Stimulated activated CD8-positive, alpha-beta memory T cell treated with anti-CD3 and anti-CD28 coated beads, Interleukin-7, amount 100 ng/mL, for 24 hours (primary cell): ENCODE measurements around the gene TMEM72.
A peak's percentile ranks its signal among the peaks of the same experiment; 100 is the strongest.

Experiments used
- DNase-seq: peaks from one replicate; pipeline ENCODE4 v3.0.0-alpha.2; 2020; ENCODE audit warnings: low read depth

TMEM72 gene

GRCh38 chr10:44968091-44968490 lies 57.0 kb downstream of the TMEM72 start:
- DNase-seq, result no peak

DNA sequence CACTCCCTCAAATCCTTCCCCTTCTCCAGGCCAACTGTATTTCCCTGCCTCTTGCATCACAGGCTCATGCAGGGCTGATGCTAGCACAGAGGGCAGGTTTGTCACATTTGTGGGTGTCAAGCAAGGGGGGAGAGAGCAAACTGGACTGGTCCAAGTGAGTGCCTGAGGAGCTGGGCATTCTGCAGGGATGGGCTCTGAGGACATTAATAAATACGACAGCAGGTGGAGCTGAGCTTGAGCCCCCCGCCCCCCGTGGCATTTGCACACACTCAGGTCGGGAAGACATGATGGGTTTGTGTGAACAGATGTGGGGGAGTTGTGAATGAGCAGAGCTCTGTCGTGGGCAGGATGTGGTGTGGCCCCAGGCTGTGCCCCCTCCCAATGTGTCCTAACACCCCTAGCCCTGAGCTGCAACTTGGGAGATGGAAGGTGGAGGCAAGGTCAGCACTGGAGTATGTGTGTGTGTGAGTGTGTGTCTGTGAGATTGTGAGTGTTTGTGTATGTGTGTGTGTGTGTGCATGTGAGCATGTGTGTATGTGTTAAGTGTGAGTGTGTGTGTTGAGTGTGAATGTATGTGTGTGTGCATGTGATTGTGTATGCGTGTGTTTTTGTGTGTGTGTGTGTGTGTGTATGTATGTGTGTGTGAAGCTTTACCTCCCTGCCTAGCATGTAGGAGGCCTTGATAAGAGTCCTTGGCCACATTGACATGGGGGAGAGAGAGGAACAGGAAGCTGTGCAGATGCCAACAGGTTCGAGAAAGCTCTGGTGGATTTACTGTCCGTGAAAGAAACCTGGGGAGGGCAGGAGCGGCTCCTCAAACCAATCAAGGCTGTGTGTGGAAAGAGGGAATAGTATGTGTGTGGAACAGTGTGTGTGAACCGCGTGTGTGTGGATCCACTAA lies 57.6 kb downstream of the TMEM72 start:
- no peak for DNase-seq

DNA sequence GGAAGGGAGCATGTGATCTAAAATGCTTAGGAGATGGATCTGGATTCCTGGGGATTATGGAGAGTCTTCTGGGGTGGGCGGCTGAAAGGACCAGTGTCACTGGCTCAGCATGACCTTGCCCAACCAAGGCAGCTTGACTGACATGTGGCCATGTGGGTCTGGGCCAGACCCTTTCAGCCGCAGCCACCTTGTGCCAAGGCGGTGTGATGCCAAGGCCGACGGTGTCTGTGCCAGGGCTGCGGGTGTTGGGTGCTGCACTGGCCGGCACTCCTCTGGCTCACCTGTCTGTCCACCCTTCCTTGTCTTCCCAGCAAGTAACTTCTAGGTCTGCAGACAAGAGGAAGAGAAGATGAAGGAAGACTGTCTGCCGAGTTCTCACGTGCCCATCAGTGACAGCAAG lies 58.7 kb downstream of the TMEM72 start:
- no peak for DNase-seq

DNA sequence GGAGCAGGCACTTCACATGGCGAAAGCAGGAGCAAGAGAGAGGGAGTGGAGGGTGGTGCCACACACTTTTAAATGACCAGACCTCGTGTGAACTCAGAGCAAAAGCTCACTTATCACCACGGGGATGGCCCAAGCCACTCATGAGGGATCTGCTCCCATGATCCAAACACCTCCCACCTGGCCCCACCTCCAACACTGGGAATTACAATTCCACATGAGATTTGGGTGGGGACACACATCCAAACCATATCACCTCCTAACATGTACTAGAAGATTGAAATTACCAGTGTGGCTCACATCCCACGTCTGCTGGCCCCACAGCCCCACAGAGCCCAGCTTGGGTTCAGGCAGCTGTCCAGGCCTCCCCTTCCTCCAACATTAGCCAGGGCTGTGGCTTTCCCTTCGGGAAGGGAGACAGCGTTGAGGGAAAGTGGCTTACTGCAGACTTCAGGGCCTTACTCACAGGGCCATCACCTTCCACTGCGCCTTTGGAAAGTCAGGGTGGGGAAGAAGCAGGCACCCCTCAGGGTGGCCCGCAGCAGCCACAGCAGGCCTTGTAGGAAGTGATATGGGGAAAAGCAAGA lies 59.8 kb downstream of the TMEM72 start:
- DNase-seq, result no peak

- no peak for DNase-seq
Observed at GRCh38 chr10:44971434-44971833, 60.3 kb downstream of the TMEM72 start.

DNA sequence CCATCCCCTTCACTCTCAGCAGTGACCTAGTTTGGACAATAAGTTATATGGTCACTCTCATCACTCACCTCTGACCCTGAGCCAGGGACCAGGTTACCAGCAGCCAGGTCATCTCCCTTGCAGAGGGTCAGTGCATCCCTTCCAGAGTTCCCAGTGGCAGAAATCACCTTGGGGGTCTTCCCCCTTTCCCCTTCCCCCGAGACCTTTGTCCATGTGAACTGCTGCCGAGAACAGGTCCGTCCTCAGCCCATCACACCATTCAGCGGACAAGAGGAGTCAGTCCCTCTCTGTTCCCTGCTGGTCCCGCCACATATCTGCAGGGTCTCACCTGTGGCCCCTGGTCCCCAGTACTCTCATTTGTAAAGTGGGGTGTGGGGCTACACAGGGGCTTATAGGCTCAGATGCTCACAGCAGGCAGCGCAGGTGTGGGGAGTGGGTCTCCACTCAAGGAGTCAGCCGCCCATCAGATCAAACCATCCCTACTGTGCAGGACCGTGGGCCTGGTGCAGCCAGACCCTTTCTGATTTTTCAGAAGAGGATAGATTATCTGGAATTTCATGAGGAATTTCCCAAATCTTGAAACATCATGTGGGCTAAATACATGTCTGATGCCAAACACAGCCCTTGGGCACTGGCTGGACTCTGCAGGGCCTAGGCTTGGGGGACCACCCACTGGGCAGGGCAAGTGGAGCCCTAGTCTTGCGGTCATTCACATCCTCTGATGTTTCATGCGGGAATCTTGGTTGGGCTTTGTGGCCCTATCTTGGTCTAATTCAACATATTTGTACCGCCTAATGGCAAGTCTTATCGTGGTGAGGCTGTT lies 61.0 kb downstream of the TMEM72 start:
- no peak for DNase-seq

GRCh38 chr10:44972874-44973306 lies 61.8 kb downstream of the TMEM72 start:
- DNase-seq, result no peak

GRCh38 chr10:44973323-44974081 lies 62.4 kb downstream of the TMEM72 start:
- no peak for DNase-seq

DNA sequence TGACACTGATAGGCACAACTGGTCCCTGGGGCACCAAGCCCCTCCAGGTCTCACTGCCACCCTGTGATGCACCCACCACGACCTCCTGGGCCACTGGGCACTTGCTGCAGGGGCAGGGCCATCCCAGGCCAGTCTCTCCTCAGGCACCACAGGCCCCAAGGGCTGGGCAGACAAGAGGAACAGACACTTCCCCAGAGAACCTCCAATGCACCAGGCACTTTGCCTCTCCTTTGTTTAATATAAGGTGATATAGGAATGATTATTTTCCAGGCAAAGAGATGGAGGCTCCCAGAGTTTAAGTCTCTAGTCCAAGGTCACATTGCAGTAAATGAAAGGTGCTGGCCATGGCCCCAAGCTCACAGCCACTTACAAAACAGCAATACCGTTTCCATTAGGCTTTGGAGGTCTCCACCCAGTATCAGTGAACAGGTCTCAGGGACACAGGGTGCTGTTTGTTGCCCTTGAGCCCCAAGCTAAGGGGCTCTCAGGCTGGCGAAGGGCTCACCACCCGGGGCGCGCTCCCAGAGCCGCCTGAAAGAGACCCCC lies 63.0 kb downstream of the TMEM72 start:
- DNase-seq, result no peak

DNA sequence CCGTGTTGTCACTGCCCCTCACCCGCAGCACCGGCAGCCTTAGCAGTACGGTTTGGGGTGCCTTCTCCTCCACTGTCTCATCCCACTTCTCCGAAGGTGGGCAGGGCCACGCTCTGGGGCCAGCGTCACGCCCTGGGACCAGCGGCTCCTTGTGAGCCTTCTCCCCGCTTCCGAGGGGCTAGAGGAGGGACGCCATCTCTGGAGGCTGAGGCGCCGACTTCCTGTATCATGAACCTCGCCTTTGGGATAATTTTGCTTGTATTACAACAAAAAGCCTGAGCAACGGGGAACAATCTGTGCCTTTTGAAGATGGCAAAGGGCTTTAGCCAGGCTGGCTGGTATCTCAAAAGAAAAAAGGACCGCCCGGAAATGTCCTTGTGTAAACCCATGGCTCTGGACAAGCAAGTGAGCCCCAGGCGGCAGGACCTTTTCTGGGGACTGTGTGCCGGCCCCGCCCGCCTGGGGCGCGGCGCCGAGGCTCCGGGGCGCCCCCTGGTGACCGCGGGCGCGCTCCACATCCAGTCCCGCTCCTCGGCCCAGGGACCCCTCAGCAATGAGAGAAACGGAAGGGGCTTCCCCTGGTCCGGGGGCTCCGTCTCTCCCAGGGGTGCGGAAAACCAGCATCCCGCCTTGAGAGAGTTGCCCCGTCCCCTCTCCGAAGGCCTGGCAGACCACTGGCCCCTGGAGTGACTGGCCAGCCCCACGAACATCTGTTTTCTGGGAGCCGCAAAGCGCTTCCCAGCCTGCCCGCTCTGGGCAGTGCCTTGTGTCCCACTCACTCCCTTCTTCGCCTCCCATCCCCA lies 63.7 kb downstream of the TMEM72 start:
- peak; percentile 32 for DNase-seq

- no peak for DNase-seq
Observed at GRCh38 chr10:44975431-44976331, 64.5 kb downstream of the TMEM72 start.

- DNase-seq, result no peak
Observed at GRCh38 chr10:44976352-44977198, 65.4 kb downstream of the TMEM72 start.

DNA sequence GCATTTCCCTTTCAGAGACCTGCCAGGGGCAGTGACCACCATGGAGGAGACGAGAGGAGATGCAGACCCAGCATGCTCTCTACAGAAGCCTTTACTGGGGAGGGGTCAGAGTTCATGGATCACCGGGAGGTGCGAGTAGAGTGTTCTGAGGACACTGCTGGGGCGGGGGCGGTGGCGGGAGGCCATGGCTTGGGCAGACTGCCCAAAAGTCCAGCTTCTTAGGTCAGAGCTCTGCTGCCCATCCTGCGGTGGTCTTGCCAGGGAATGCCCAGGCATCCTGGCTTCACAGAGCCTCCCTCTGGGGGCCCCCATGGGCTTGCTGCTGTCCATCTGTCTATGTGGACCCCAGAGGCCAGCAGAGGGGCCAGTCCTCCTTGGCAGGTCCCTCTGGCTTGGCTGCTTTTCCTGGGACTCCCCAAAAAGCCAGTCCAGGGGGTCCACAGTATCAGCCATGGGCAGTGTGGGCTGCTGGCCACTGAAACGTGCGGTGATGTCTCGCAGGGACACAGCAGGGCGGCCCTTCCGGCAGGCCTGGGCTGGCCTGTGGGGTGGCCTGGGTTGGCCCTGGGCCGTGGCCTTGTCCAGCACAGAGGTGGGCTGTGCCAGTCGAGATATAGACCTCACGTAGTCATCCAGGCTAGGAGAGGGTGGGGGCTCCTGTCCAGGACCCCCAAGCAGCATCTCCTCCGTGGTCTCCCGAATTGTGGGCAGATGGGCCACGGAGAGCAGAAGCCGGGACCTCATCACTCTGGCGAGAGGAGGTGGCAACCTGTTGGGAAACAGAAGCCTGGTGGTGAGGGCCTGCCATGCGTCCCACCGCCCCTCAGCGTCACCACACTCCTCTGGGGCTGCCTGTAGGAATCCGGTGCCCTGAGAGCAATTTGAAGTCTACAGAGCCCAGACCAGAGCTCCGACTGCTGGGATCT lies 66.4 kb downstream of the TMEM72 start:
- no peak for DNase-seq

DNA sequence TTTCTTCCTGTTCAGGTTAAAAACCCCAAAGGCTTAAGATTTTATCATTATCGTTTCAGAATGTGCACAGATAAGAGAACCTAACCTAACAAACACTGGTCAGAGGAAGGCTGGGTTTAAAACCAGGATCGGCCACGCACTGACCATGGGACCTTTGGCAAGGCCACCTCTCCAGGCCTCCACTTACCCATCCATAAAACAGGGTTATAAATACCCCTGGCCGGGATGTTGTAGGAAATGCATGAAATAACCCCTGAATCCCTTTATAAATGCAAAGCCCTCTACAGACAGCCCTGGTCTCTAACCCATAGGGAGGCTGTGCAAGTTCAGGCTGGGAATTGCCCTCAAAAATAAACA lies 67.1 kb downstream of the TMEM72 start:
- DNase-seq, result no peak

DNA sequence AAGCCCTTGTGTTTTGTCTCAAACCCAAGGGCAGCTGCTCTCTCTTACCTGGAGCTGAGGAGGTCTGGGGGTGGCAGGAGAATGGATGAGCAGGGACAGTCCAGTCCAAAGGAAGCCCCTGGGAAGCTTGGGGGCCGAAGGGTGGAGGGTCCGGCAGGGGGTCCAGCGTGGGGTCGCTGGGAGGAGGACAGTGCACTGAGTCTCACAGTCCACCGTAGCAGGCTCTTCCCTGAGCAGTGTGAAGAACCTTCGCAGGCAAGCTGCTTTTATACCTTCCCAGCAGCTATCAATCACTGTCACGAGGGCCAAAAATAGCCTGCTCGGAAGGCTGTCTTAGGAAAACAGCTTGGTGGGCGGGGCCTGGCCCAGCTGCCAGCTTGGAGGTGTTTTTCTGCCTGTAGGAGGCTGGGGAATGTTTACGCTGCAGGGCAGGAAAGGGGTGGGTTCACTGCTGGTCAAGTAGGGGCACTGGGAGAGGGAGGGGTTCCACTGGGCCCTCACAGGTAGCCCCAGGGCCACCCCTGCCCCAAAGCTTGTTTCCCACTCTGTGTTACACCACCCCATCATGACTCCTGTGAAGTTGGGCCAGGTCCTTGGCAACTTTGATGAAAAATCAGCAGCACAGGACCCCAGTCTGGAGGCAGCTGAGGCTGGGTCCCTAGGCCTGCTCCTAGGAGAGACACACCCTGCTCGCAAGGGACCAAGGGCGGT lies 67.6 kb downstream of the TMEM72 start, which contains the start of gene DEPP1:
Gene DEPP1, minus strand, starts transcription at position 240 of the 711 bp plus-strand sequence. CDS start 779 bp downstream, outside the sequence.
- no peak for DNase-seq

DNA sequence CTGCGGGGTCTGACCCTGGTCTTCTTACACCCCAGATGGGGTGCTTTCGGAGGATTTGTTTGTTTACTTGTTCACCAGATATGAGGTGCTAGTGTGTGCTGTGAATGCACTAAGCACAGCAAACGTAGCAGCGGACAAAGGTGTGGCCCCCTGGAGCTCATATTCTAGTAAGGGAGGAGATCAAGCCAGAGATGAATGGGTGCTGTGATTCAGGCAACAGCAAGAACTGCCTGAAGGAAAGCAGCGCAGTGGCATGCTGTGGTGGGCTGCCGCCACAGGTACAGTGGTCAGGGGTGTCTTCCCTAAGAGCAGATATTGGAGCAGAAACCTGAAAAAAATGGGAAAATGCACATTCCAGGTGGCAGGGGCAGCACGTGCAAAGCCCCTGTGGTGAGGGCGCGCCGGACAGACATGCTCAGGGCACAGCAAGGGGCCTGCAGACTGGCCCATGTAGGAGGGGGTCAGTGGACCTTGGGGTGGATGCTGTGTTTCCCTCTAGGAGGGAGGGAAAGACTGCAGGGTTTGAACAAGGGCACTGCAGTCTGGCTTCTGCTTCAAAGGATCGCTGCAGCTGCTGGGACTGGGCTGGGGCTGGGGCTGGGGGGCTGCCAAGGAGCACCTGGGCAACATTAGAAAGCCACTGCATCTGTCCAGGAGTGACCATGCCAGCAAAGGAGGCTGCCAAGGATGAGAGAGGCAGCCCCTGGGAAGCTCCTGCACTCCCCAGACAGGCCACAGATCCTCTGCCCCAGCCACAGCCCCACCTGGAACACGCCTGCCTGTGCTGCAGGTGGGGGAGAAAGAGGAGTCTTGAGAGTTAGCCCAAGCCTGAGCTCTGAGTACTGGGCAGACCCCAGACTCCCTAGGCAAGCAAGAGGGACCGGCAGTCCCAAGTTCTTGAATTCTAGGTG lies 68.4 kb downstream of the TMEM72 start:
- DNase-seq, result no peak
